Liver (tissue), 9 donors: ENCODE measurements around the gene TRIM56. TPM values are rescaled to one million over a fixed set of nuclear protein-coding genes. Genes with fewer than 3 reads are reported as not detected.

Experiments
- DNase-seq: peaks from one replicate; pipeline ENCODE4 v3.0.0-alpha.2; 2017; ENCODE audit warnings: low spot score
- H3K27ac ChIP-seq, 2 donors: one replicate each; pipeline ENCODE4 v1.7.0; 2013; ENCODE audit warnings: inconsistent platforms in 2 of 2, low read length in 2 of 2, control low read depth in 1 of 2, low read depth in 1 of 2, mild to moderate bottlenecking in 1 of 2
- H3K27me3 ChIP-seq, 4 donors: one replicate each; pipeline versions ENCODE4 v1.6.1 to v1.7.0; 2013; ENCODE audit warnings: low read length in 3 of 4, inconsistent platforms in 1 of 4, mild to moderate bottlenecking in 1 of 4, moderate library complexity in 1 of 4; ENCODE audit not compliant: control insufficient read depth in 4 of 4, insufficient read depth in 4 of 4
- H3K36me3 ChIP-seq, 4 donors: one replicate each; pipeline versions ENCODE4 v1.6.1 to v1.7.0; 2013; ENCODE audit warnings: low read length in 3 of 4, mild to moderate bottlenecking in 3 of 4, low read depth in 1 of 4, moderate library complexity in 1 of 4; ENCODE audit not compliant: control insufficient read depth in 4 of 4, insufficient read depth in 3 of 4
- H3K4me1 ChIP-seq, 4 donors: one replicate each; pipeline versions ENCODE4 v1.6.1 to v1.7.0; 2013; ENCODE audit warnings: low read length in 3 of 4, mild to moderate bottlenecking in 3 of 4, moderate library complexity in 1 of 4; ENCODE audit not compliant: control insufficient read depth in 4 of 4, insufficient read depth in 4 of 4
- H3K4me3 ChIP-seq, 3 donors: one replicate each; pipeline versions ENCODE4 v1.6.1 to v1.7.0; 2013; ENCODE audit warnings: low read length in 3 of 3, control low read depth in 1 of 3, low read depth in 1 of 3, mild to moderate bottlenecking in 1 of 3
- H3K9ac ChIP-seq, 2 donors: one replicate each; pipeline ENCODE4 v1.7.0; 2013; ENCODE audit warnings: low read length in 2 of 2, mild to moderate bottlenecking in 2 of 2, moderate library complexity in 2 of 2, control low read depth in 1 of 2, low read depth in 1 of 2
- H3K9me3 ChIP-seq, 4 donors: one replicate each; pipeline versions ENCODE4 v1.6.1 to v1.7.0; 2013; ENCODE audit warnings: low read length in 3 of 4; ENCODE audit not compliant: control insufficient read depth in 4 of 4
- EGR1 ChIP-seq, 2 donors: IDR thresholded peaks; 2 replicates each; pipeline ENCODE4 v1.6.1; 2016 to 2018; ENCODE audit warnings: antibody characterized with exemption in 2 of 2, low read depth in 2 of 2
- FOXA1 ChIP-seq: IDR thresholded peaks from 2 replicates; pipeline ENCODE4 v1.6.1; 2016; ENCODE audit warnings: antibody characterized with exemption
- FOXA2 ChIP-seq: IDR thresholded peaks from 2 replicates; pipeline ENCODE4 v1.6.1; 2016; ENCODE audit warnings: antibody characterized with exemption
- GABPA ChIP-seq, 2 donors: IDR thresholded peaks in 1 of 2; conservative IDR thresholded peaks in 1 of 2; 2 replicates each; pipeline ENCODE4 v1.6.1; 2016; ENCODE audit warnings: antibody characterized with exemption in 2 of 2, mild to moderate bottlenecking in 1 of 2, moderate library complexity in 1 of 2
- HNF4A ChIP-seq, 2 donors: conservative IDR thresholded peaks; 2 replicates each; pipeline ENCODE4 v1.6.1; 2016; ENCODE audit warnings: antibody characterized with exemption in 2 of 2, mild to moderate bottlenecking in 2 of 2
- JUND ChIP-seq, 2 donors: IDR thresholded peaks; 2 replicates each; pipeline ENCODE4 v1.6.1; 2016; ENCODE audit warnings: antibody characterized with exemption in 2 of 2
- NR2F2 ChIP-seq: IDR thresholded peaks from 2 replicates; pipeline ENCODE4 v1.6.1; 2016; ENCODE audit warnings: antibody characterized with exemption
- RAD21 ChIP-seq, 2 donors: IDR thresholded peaks; 2 replicates each; pipeline ENCODE4 v1.6.1; 2016; ENCODE audit warnings: antibody characterized with exemption in 2 of 2, mild to moderate bottlenecking in 2 of 2
- RXRA ChIP-seq, 2 donors: IDR thresholded peaks; 2 replicates each; pipeline ENCODE4 v1.6.1; 2017 to 2018; ENCODE audit warnings: antibody characterized with exemption in 2 of 2, mild to moderate bottlenecking in 1 of 2
- SP1 ChIP-seq: IDR thresholded peaks from 2 replicates; pipeline ENCODE4 v1.6.1; 2018; ENCODE audit warnings: antibody characterized with exemption, mild to moderate bottlenecking
- TAF1 ChIP-seq: conservative IDR thresholded peaks from 2 replicates; pipeline ENCODE4 v1.6.1; 2016; ENCODE audit warnings: antibody characterized with exemption, mild to moderate bottlenecking
- YY1 ChIP-seq: IDR thresholded peaks from 2 replicates; pipeline ENCODE4 v1.6.1; 2016; ENCODE audit warnings: antibody characterized with exemption, mild to moderate bottlenecking
- WGBS: extraction: QIAGEN DNeasy Blood & Tissue Kit; methylation state at CpG from one replicate; pipeline ENCODE4 v1.1.7; 2013; 5-methylcytosine and 5-hydroxymethylcytosine counted together
- polyA plus RNA-seq, 2 donors: library from polyadenylated mRNA; stranded (reverse) in 1 of 2; unstranded in 1 of 2; fragments of 200-250 nt in 1 of 2; fragments of >200 nt in 1 of 2; fragmentation: Nextera tagmentation in 1 of 2; extraction: Ambion mirVana in 1 of 2; gene quantifications; one replicate each; pipeline versions ENCODE4 v1.2.1 to v1.2.3, GENCODE V29; 2013 to 2015
- total RNA-seq, 2 donors: library from RNA; depleted of rRNA; stranded (reverse); fragments of >200 nt; gene quantifications; one replicate each; pipeline ENCODE4 v1.2.3, GENCODE V29; 2014
- TF ChIP-seq, protein P1 (sequence below): fragments of 150-350 bp; IDR thresholded peaks from 2 replicates; pipeline ENCODE4 v1.5.1; 2017; ENCODE audit warnings: improper control_type of control experiment, low read depth, low read length; ENCODE audit not compliant: missing input control
- TF ChIP-seq, protein P2 (sequence below): IDR thresholded peaks from 2 replicates; pipeline ENCODE4 v1.6.1; 2016; ENCODE audit warnings: antibody characterized with exemption
- TF ChIP-seq, protein P3 (sequence below): IDR thresholded peaks from 2 replicates; pipeline ENCODE4 v1.6.1; 2016; ENCODE audit warnings: antibody characterized with exemption
- donor health status: healthy.
- donor health status: healthy.
- donor health status: healthy.
- donor health status: healthy.
- donor health status: healthy.

TRIM56 gene
- total and polyA plus RNA-seq, 4 donors: 4.8 to 15.6 (median 7.6) TPM

DNA sequence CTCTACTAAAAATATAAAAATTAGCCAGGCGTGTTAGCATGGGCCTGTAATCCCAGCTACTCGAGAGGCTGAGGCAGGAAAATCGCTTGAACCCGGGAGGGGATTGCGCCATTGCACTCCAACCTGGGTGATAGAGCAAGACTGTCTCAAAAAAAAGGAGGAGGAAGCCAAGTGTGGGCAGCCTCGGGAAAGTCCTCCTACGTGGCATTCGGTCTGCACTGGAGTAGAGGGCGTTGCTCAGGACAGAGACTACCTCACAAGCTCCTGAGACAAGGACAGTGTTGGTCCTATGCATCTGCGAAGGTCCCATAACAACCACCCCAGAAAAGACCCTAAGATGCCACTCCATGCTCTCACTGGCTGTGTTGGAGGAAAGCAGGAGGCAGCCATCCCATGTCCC, 31.6 kb downstream of the TRIM56 start:
- Histone ChIP-seq H3K36me3 (no peaks in the 10 kb centered on the region), H3K27me3 (no peaks in the 10 kb centered on the region), H3K4me1 (peaks cover 0 to 2% (median under 1%) of the 10 kb centered on the region in 4 donors), H3K27ac (peak overlapping the region in 1 of 2 donors; percentile 13), H3K9me3 (no peaks in the 10 kb centered on the region), H3K4me3 (no peak overlapping the region), H3K9ac (no peak overlapping the region)
- no peak for TF ChIP-seq SP1
- TF ChIP-seq, protein P1, sequence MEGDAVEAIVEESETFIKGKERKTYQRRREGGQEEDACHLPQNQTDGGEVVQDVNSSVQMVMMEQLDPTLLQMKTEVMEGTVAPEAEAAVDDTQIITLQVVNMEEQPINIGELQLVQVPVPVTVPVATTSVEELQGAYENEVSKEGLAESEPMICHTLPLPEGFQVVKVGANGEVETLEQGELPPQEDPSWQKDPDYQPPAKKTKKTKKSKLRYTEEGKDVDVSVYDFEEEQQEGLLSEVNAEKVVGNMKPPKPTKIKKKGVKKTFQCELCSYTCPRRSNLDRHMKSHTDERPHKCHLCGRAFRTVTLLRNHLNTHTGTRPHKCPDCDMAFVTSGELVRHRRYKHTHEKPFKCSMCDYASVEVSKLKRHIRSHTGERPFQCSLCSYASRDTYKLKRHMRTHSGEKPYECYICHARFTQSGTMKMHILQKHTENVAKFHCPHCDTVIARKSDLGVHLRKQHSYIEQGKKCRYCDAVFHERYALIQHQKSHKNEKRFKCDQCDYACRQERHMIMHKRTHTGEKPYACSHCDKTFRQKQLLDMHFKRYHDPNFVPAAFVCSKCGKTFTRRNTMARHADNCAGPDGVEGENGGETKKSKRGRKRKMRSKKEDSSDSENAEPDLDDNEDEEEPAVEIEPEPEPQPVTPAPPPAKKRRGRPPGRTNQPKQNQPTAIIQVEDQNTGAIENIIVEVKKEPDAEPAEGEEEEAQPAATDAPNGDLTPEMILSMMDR: no peak
- TF ChIP-seq, protein P2, sequence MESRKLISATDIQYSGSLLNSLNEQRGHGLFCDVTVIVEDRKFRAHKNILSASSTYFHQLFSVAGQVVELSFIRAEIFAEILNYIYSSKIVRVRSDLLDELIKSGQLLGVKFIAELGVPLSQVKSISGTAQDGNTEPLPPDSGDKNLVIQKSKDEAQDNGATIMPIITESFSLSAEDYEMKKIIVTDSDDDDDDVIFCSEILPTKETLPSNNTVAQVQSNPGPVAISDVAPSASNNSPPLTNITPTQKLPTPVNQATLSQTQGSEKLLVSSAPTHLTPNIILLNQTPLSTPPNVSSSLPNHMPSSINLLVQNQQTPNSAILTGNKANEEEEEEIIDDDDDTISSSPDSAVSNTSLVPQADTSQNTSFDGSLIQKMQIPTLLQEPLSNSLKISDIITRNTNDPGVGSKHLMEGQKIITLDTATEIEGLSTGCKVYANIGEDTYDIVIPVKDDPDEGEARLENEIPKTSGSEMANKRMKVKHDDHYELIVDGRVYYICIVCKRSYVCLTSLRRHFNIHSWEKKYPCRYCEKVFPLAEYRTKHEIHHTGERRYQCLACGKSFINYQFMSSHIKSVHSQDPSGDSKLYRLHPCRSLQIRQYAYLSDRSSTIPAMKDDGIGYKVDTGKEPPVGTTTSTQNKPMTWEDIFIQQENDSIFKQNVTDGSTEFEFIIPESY: no peak
- TF ChIP-seq FOXA2: no peak
- 87% methylated on average over 10 of the region's 10 CpGs for WGBS
- DNase-seq: no peak

DNA sequence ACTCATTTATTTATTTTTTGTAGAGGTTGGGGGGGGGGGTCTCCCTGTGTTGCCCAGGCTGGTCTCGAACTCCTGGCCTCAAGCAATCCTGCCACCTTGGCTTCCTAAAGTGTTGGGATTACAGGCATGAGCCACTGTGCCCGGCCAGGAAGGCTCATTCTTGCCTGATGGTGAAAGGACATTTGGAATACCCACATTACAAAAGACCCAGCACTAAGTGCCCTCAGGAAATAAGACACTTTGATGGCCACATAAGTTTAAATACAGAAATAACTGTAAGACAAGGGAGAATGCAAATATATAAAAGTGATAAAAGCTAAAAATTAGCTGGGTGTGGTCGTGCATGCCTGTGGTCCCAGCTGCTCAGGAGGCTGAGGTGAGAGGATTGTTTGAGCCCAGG, 33.6 kb downstream of the TRIM56 start:
- no peak overlapping the region for H3K9ac ChIP-seq
- WGBS: 91% methylated on average over 3 of the region's 3 CpGs
- H3K27ac ChIP-seq: no peak overlapping the region
- no peaks in the 10 kb centered on the region for H3K9me3 ChIP-seq
- TF ChIP-seq YY1 (no peak), FOXA1 (no peak), TAF1 (no peak), NR2F2 (no peak), HNF4A (conservative IDR thresholded peaks at IDR 0.05) (no peak), EGR1 (IDR thresholded peaks at IDR 0.05; ENCODE audit: low read depth in 2 of 2) (no peak), RXRA (IDR thresholded peaks at IDR 0.05) (no peak), JUND (IDR thresholded peaks at IDR 0.05) (no peak), SP1 (no peak), RAD21 (IDR thresholded peaks at IDR 0.05) (no peak), GABPA (IDR thresholded peaks at IDR 0.05 in 1 of 2, conservative IDR thresholded peaks at IDR 0.05 in 1 of 2) (no peak), FOXA2 (no peak)
- TF ChIP-seq, protein P1: no peak
- TF ChIP-seq, protein P3, sequence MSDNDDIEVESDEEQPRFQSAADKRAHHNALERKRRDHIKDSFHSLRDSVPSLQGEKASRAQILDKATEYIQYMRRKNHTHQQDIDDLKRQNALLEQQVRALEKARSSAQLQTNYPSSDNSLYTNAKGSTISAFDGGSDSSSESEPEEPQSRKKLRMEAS: no peak
- no peak overlapping the region for H3K4me3 ChIP-seq
- H3K27me3 ChIP-seq: no peaks in the 10 kb centered on the region
- no peak for DNase-seq
- peaks cover 4 to 14% (median 13%) of the 10 kb centered on the region in 4 donors for H3K4me1 ChIP-seq
- H3K36me3 ChIP-seq: no peaks in the 10 kb centered on the region
